ENCODE data around the gene GCSH. TPM values are rescaled to one million over a fixed set of nuclear protein-coding genes. Genes with fewer than 3 reads are reported as not detected.

Gene GCSH
- total RNA-seq, 1 donor from 2014 or later = 57.0 TPM

DNA sequence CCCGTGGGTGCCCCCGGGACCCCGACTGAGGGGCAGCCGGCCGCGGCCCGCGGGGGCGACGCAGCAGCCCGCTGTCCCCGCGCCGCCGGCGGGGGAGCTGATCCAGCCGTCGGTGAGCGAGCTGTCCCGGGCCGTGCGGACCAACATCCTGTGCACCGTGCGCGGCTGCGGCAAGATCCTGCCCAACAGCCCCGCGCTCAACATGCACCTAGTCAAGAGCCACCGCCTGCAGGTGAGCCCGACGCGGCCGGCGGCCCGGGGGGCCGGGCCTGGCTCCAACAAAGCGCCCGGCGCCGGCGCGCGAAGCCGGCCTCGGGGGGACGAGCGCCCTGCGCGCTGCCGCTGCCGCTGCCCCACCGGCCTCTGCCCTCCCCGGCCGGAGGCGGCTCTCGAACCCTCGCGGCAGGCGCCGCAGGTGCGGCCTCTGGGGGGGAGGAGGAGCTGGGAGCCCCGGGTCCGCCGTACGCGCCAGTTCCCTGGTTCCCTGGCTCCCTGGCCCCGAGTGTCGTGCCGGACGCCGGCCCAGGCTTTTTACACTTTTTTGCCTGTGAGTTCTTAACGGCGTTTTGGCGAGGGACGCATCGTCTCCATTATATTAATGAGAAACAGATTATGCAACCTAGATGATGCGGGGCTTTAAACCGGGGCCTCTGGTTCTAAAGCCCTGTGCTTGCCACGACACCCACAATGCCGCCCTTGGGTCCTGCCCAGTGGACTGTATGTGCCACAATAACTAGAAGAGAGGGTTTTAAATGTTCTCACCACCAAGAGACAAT lies 60.0 kb downstream of the GCSH start:
- Mint-ChIP-seq H3K27me3 (no peaks in the 10 kb centered on the region), H3K27ac (peak overlapping the region; percentile 78), H3K4me3 (ENCODE audit: low read depth) (peak overlapping the region; percentile 86), H3K36me3 (ENCODE audit: insufficient read depth) (peaks cover 13% of the 10 kb centered on the region), H3K9me3 (ENCODE audit: low read depth) (no peaks in the 10 kb centered on the region), H3K4me1 (ENCODE audit: low read depth) (peaks cover 19% of the 10 kb centered on the region)
- peak; percentile 35 for DNase-seq (ENCODE audit: low spot score, unreplicated experiment)
- TF ChIP-seq, protein P1, sequence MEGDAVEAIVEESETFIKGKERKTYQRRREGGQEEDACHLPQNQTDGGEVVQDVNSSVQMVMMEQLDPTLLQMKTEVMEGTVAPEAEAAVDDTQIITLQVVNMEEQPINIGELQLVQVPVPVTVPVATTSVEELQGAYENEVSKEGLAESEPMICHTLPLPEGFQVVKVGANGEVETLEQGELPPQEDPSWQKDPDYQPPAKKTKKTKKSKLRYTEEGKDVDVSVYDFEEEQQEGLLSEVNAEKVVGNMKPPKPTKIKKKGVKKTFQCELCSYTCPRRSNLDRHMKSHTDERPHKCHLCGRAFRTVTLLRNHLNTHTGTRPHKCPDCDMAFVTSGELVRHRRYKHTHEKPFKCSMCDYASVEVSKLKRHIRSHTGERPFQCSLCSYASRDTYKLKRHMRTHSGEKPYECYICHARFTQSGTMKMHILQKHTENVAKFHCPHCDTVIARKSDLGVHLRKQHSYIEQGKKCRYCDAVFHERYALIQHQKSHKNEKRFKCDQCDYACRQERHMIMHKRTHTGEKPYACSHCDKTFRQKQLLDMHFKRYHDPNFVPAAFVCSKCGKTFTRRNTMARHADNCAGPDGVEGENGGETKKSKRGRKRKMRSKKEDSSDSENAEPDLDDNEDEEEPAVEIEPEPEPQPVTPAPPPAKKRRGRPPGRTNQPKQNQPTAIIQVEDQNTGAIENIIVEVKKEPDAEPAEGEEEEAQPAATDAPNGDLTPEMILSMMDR (IDR thresholded peaks at IDR 0.05; ENCODE audit: unreplicated experiment) = no peak

DNA sequence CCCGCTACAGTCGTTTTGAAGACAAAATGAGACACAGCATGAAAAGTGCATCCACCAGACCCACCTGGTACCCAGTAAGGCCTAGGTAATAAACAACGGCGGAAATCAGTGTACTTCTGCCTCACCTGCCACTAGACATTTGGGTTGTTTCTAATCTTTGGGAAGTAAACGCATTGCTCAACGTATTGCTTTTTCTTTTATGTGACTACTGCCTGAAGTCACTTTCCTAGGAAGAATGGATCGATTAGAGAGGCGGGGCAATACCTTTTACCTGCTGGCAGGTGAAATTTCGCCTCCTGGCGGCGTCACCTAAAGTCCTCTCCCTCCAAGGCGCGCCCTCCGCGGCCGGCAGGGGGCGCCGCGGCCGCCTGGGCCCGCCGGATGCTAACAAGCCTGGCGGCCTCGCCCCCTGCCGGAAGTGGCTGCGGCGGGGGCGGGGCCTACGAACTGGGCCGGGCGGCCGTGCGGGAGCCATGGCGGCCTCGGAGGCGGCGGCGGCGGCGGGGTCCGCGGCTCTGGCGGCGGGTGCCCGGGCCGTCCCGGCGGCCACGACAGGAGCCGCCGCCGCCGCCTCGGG lies 60.7 kb downstream of the GCSH start, which contains the start of gene ATMIN:
Gene ATMIN (plus strand): TSS at position 445 of the 577 bp plus-strand sequence. CDS start 29 bp downstream, at position 474.
- Mint-ChIP-seq H3K4me3 (ENCODE audit: low read depth) (peak within 1 kb of the TSS; percentile 86), H3K36me3 (ENCODE audit: insufficient read depth) (peaks cover 13% of the 10 kb centered on the region), H3K27ac (peak within 1 kb of the TSS; percentile 90), H3K27me3 (no peaks in the 10 kb centered on the region), H3K9me3 (ENCODE audit: low read depth) (no peaks in the 10 kb centered on the region), H3K4me1 (ENCODE audit: low read depth) (peaks cover 19% of the 10 kb centered on the region)
- TF ChIP-seq, protein P1 (IDR thresholded peaks at IDR 0.05; ENCODE audit: unreplicated experiment) = peak; percentile 100
- DNase-seq (ENCODE audit: low spot score, unreplicated experiment) = peak; percentile 94

Other genes starting within 250 kb of the GCSH start
- gene CMC2, start 89.5 kb downstream of the GCSH start, total RNA-seq = 56.5 and 58.5 TPM in 2 replicates
- 25.8 and 27.4 TPM in 2 replicates for gene CENPN, start 89.2 kb downstream of the GCSH start, total RNA-seq
- gene ATMIN, start 60.6 kb downstream of the GCSH start, total RNA-seq = 47.1 and 50.1 TPM in 2 replicates
- gene C16orf46, start 19.2 kb downstream of the GCSH start, total RNA-seq = 2.9 and 3.8 TPM in 2 replicates
- 2.2 and 3.3 TPM in 2 replicates for gene BCO1, start 142.3 kb upstream of the GCSH start, total RNA-seq
- gene GAN, start 218.6 kb upstream of the GCSH start, total RNA-seq = 14.0 and 14.9 TPM in 2 replicates